Islet of Langerhans (tissue), 1 donor: ENCODE data around the gene SYNE4.
A peak's percentile ranks its signal among the peaks of the same experiment; 100 is the strongest.

ENCODE experiments used
- FAIRE-seq: peaks from one replicate; lab custom pipeline; 2011; peaks lifted over from hg19 to GRCh38; lab: Jason Lieb, UNC

SYNE4 gene

GRCh38 chr19:36026091-36026876 is 17.7 kb upstream of the SYNE4 start:
- no peak for FAIRE-seq

DNA sequence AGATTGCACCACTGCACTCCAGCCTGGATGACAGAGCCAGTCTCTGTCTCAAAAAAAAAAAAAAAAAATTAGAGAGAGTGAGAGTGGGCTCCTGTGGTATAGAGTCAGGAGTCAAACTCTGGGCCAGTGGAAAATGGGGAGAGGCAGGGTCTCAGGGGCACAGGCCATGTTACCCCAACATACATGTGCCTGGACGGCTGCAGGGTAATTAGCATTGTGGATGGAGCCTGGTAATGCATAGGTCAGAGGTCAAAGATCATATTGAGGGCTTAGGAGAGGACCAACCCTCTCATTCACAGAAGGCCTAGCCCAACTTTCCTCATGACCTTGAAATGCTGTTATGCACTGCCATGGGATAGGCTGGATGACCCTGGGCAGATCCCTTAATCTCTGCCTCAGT is 16.9 kb upstream of the SYNE4 start:
- no peak for FAIRE-seq

DNA sequence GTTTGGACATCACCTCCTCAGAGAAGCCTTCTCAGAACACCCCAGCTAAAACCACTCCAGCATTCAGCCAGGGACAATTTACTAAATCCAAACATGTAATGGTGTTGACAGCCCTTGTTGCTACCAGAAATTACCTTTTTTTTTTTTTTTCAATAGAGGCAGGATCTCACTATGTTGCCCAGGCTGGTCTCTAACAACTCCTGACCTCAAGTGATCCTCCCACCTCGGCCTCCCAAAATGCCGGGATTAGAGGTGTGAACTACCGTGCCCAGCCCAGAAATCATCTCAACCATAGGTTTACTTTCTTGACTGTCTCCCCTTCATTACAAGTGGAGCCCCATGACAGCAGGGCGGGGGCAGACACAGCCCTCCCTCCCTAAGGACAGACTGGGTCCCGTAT is 14.8 kb upstream of the SYNE4 start:
- no peak for FAIRE-seq

GRCh38 chr19:36019061-36019670 is 10.6 kb upstream of the SYNE4 start:
- no peak for FAIRE-seq

GRCh38 chr19:36014012-36014924 is 5.7 kb upstream of the SYNE4 start, which contains the start of gene ALKBH6:
Gene ALKBH6, minus strand, starts transcription at chr19:36014213. Its CDS starts 816 bp downstream, at chr19:36013397.
- FAIRE-seq = peak; percentile 89

DNA sequence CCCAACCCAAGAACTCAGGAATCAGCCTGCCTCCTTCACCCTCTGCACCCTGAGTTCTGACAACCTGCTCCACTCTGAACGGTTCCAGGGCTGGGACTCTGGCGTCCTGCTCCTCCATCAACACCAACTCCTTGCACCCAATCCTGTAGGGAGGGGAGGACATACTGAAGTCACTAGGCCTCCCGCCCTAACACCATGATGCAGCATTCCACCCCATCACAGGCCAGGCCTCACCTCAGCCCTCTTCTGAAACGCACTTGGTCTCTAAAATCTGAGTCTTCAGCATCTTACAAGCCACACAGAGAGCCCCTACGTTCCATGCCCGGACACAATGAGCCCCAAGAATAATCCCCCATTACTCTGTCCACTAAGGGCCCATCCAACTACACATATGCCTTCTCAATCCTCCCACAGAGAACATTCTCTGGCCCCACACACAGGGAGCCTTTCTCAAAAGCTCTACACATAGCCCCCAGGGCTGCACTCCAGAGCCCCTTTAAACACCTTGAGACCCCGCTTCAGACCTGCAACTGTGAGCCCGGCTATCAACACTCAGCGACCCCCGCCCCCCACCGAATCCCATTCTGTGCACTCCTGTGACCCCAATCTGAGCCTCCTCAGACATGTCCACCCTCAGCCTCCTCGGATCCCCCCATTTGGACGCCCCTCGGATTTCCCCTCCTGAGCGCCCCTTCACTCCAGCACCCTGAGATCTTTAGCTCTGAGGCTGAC is 4.8 kb upstream of the SYNE4 start:
- FAIRE-seq = no peak

DNA sequence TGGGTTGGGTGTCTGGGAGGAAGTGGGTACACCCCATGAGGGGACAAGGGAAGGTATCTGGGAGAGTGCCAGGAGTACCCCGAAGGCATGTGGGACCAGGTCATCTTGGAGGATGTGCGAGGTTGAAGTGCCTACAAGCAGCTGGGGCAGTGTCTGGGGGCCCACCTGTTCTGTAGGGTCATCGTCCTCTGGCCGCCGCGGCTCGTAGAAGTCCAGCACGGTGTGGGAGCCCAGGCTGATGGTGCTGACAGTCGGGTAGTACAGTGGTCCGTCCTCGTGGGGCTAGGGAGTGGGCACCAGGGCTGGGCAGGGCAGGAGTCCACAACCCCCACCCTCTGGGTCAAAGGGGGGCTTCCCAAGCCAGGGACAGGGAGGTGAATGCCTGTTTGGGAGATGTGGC is 1.8 kb upstream of the SYNE4 start:
- no peak for FAIRE-seq

DNA sequence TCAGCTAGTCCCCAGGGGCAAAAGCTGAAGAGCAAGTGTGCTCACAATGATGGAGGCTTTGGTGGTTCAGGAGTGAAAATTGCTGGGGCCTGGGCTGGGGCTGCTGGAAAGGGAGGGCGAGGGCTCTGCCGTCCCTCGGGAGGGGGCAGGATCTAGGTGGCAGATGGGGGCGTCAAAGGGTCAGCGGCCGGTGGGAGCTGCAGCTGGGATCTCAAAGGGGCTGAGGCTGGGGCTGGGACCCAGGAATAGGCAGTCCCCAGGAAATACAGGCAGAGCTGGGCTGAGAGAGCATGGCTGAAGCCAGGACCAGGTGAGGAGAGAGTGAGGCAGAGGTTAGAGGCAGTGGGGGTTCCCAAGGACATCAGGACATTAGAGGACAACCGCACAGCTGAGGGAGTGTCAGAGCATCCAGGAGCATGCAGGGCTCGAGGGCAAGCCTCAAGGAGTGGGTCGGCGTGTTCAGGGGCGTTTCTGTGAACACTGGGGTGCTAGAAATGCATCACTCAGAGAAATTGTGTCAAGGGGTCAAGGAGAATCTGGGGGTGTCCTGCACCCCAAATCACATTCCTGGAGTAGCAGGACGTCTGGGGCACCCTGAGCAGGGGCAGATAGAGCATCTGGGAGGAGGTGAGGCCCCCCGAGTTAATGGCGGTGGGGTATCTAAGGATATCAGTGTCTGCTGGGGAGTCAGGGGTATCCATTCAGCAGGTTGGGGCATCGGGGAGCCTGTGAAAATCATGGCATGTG is 1.2 kb upstream of the SYNE4 start:
- no peak for FAIRE-seq

DNA sequence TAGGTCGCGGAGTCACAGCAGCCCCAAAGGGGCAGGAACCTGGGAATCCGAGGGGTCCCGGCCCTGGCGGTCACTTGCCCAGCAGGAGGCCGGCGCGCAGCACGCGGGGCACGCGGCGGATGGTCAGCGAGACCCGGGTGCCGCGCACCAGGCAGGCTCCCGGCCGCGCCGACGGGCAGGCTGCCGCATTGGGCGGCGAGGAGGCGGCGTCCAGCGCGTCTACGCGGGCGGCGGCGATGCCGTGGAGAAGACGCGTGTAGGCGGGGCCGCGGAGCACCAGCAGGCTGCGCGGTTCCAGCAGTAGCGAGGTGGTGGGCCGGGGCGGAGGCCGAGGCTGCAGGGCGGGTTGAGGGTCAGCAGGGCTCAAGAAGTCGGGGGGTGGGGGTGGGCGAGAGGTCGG is 607 bp upstream of the SYNE4 start:
- FAIRE-seq = no peak

DNA sequence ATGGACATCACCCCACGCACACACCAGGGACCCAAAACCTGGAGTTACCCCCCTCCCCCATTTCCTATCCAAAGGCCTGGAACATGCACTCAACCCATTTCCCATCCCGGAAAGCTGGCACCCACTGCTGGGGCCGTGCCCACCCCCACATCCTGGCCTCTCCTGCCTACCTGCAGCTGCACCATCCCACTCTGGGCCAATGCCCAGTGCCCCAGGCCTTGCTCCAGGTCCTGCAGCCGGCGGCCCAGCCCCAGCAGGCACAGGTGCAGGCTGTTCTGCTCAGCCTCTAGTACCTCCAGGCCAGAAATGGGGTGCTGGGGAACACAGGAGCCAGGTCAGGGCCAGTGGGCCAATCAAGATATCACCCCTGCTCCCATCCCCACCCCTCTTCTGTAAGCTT is 1.7 kb downstream of the SYNE4 start:
- no peak for FAIRE-seq

- FAIRE-seq = no peak
Measured at GRCh38 chr19:36003284-36003683, 5.3 kb downstream of the SYNE4 start.

- FAIRE-seq = no peak
Measured at GRCh38 chr19:36001605-36002004, 7.0 kb downstream of the SYNE4 start.

DNA sequence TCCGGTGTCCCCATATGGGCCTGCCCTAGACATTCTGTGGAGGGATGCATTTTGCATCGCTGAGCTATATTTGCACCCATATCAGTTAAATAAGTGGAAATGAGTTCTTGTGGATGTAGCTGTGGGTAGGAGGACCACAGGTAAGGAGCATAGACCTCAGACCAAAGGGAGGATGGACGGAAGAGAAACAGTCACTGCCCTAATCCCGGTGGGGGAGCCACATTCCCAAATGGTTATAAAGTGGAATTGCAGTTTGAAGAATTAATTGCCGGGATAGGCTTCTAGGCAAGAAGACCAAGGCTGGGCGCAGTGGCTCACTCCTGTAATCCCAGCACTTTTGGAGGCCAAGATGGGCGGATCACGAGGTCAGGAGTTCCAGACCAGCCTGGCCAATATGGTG is 11.8 kb downstream of the SYNE4 start:
- FAIRE-seq = no peak

GRCh38 chr19:35995048-35995993 is 13.3 kb downstream of the SYNE4 start, which contains the start of gene SDHAF1:
Gene SDHAF1, plus strand, starts transcription at chr19:35995188. Its CDS starts 87 bp downstream, at chr19:35995275.
- FAIRE-seq = peak; percentile 82

DNA sequence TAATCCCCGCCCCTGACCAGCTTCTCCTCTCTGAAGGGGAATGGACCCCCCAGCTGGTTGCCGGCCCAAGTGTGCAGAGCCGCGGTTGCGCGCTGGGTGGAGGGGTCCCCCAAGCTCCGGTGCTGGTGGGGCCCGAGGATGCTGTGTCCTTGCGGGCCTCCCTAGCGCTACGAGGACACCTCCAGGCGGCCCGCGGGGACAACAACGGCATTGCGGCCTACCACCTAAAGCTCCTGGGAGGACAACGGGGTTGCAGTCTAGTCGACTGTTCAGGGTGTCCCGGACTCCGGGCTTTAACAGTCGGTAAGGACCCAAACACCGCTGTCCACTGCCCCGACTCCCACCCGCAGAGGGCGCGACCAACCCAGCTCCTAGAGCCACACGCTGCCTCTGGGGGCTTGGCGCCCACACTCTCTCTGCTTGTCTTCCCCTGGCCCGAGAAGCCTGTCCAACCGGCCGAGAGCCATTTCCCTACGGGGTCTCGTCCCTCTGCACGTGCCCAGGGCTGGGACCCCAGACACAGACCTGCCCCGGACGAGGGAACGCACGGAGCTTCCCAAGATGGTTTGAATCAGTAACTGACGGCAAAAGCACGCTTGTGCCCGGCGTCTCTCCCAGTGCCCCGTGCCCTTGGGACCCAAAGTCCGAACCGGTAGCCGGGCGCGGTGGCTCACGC is 14.6 kb downstream of the SYNE4 start:
- no peak for FAIRE-seq

GRCh38 chr19:35992907-35993765 is 15.5 kb downstream of the SYNE4 start:
- FAIRE-seq = no peak

- FAIRE-seq = no peak
Measured at GRCh38 chr19:35991731-35992450, 16.7 kb downstream of the SYNE4 start.
